ENCODE data around the gene FYTTD1.
"Not testable (repeated sequence)": the region's sequence is repeated elsewhere in the genome, so short reads cannot be mapped to it uniquely, and the experiment has no call there.

FYTTD1 gene, protein sequence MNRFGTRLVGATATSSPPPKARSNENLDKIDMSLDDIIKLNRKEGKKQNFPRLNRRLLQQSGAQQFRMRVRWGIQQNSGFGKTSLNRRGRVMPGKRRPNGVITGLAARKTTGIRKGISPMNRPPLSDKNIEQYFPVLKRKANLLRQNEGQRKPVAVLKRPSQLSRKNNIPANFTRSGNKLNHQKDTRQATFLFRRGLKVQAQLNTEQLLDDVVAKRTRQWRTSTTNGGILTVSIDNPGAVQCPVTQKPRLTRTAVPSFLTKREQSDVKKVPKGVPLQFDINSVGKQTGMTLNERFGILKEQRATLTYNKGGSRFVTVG

DNA sequence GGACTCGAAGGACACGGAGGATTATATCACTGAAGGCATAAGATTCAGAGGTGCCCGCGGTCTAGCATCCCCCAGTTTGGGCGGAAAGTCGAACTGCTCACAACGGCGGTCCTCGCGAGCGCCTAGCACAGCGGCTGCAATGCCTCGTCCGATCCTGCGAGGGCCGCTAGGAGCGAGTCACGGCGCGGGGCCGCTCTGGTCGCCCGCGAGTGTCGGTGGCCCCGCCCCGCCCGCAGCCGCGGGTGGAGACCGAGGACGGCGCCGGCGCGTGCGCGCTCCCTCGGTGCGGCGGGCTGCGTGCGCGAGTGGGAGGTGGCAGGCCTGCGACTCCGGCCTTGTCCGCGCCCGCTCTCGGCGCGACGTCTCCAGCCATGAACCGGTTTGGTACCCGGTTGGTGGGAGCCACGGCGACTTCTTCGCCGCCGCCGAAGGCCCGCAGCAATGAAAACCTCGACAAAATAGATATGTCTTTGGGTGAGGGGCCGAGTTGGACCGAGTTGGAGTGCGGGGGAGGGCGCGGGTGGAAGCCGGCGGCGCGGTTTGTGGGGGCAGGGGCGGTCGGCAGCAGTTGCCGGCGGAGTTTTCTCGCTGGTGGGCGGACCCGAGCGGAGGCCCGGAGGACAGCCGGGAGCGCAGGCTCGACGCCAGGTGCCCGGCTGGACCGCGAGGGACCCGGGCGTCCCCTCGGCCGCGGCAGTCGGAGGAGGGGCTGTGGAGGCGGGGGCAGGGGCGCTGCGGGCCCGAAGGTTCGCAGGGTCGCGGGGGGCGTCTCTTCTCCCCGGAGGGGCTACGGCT, at the start of gene FYTTD1:
Gene FYTTD1 (plus strand): TSS at position 283 of the 795 bp plus-strand sequence. CDS start 89 bp downstream, at position 372.
- peak; percentile 91 for FAIRE-seq
- peak; percentile 88 for DNase-seq (ENCODE audit: insufficient read length, low spot score)

- DNase-seq (ENCODE audit: insufficient read length, low spot score) (no peak), FAIRE-seq (no peak)
These were observed 49.6 kb upstream of the FYTTD1 start for GRCh38 chr3:197700095-197700494.

DNA sequence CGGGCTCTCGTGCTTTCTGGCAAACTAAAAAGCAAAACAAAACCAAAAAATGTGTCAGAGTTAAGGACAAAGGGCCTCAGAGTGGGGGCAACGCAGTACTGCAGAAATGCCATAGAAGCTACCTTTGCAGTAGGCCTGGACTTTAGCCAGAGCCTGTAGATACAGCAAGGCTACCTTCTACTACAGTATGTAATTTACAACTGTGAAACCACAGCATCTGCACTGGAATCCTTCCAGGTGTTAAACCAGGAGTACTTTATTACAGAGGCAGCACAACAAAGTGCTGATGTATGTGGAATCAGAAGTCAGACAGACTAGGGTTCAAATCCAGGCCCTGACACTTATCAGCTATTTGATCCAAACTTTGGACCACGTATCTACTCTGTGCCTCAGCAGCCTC, 47.8 kb upstream of the FYTTD1 start:
- DNase-seq (ENCODE audit: insufficient read length, low spot score), result no peak
- FAIRE-seq, result no peak

DNA sequence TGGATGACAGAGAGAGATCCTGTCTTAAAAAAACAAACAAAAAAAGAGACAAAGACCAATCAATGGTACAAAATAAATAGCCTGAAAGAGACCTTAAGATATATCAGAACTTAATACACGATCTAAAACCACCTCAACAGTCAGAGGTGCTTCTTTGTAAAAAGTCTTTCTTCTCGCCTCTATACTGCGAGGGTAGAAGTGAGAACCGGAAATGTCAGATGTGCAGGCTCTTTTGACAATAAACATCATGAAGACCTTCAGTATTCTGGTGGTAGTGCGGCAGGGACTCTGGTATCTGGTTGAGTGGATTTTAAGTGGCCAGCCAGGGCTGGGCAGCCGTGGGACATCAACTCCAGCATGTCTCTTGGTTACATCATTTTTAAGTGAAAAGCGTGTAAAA, 43.0 kb upstream of the FYTTD1 start:
- FAIRE-seq (no peak), DNase-seq (ENCODE audit: insufficient read length, low spot score) (no peak)

- FAIRE-seq, result no peak
- no peak for DNase-seq (ENCODE audit: insufficient read length, low spot score)
These were observed 40.5 kb upstream of the FYTTD1 start for GRCh38 chr3:197709135-197709534.

- DNase-seq (ENCODE audit: insufficient read length, low spot score), result not testable (repeated sequence)
These were observed 38.7 kb upstream of the FYTTD1 start for GRCh38 chr3:197710965-197711364.

DNA sequence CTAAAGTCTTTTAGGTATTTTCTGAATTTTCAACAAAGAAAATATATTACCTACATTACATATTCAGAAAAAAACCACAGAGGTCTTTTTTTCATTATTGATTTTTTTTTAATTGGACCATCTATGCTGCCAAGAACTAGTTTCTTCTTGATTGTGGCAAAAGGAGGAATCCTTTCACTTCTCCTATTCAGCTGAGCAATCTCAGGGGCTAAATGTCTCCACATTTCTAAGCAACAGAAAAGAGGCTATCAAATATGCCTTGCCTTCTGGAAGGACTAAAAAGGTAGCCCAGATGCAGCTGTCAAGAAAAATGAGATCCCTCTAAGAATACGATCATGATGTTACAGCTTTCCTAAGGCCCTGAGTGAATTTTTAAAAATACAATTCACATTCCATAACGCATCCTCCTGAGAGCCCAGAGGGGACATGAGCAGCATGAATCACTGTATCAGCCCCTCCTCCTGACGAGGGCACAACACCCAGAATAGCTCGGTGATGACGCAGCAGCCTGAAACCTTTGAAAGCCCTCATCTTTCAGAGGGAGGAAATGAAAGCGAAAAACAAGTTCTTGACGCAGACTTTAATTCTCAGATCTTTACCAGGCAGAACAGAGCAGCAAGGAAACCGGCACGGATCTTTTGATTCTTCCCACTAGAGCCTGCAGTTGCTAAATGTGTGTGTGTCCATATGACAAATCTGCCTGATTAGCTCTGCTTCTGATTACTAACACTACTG, 37.5 kb upstream of the FYTTD1 start:
- DNase-seq (ENCODE audit: insufficient read length, low spot score), result peak; percentile 93
- FAIRE-seq, result peak; percentile 65

More at GRCh38 chr3:197710965-197711364, 38.7 kb upstream of the FYTTD1 start:
- FAIRE-seq, result not testable (repeated sequence)

- FAIRE-seq, result no peak
- DNase-seq (ENCODE audit: insufficient read length, low spot score), result no peak
These were observed 36.2 kb upstream of the FYTTD1 start for GRCh38 chr3:197713477-197713822.

DNA sequence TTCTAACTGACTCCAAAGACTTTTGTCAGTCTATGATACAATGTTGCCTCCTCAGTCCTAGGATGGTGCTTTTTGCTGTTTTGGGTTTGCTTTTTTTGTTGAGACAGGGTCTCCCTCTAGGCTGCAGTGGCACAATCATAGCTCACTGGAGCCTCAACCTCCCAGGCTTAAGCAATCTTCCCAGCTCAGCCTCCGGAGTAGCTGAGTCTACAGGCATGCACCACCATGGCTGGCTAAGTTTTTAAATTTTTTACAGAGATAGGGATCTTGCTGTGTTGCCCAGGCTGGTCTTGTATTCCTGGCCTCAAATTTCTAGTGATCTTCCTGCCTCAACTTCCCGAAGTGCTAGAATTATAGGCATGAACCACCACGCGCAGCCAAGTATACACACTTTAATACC, 35.4 kb upstream of the FYTTD1 start:
- no peak for FAIRE-seq

DNA sequence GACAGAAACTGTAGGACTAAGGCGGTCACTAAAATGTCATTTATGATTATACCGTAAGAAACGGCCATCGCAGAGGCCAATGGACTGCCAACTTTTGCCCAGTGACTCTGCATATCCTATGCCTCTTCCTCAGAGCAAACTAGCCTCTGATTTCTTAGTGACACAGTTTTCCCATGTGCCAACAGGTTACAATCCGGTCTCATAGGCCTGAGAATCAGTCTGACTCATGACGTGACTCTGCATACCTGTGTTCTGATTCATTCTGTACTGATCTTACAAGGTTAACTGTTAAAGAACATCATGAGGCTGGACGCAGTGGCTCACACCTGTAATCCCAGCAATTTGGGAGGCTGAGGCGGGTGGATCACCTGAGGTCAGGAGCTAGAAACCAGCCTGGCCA, 30.8 kb upstream of the FYTTD1 start:
- FAIRE-seq (no peak), DNase-seq (ENCODE audit: insufficient read length, low spot score) (peak; percentile 69)

More for the DNA sequence above, 35.4 kb upstream of the FYTTD1 start:
- DNase-seq (ENCODE audit: insufficient read length, low spot score), result no peak

GRCh38 chr3:197720694-197721093, 29.0 kb upstream of the FYTTD1 start:
- FAIRE-seq, result no peak

GRCh38 chr3:197722734-197723133, 26.9 kb upstream of the FYTTD1 start:
- no peak for DNase-seq (ENCODE audit: insufficient read length, low spot score)
- FAIRE-seq, result no peak

More at GRCh38 chr3:197720694-197721093, 29.0 kb upstream of the FYTTD1 start:
- no peak for DNase-seq (ENCODE audit: insufficient read length, low spot score)

DNA sequence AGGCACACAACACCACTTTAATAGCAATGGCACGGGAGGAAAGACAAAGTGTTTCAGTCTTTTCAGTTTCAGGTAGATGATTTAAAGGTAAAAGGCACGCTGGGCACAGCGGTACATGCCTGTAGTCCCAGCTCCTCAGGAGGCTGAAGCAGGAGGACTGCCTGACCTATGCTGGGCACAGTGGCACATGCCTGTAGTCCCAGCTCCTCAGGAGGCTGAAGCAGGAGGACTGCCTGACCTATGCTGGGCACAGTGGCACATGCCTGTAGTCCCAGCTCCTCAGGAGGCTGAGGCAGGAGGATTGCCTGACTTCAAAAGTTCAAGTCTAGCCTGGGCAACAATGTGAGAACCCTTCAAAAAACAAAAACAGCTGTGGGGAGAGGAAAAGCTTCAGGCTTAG, 21.8 kb upstream of the FYTTD1 start:
- not testable (repeated sequence) for FAIRE-seq; DNase-seq (ENCODE audit: insufficient read length, low spot score)

DNA sequence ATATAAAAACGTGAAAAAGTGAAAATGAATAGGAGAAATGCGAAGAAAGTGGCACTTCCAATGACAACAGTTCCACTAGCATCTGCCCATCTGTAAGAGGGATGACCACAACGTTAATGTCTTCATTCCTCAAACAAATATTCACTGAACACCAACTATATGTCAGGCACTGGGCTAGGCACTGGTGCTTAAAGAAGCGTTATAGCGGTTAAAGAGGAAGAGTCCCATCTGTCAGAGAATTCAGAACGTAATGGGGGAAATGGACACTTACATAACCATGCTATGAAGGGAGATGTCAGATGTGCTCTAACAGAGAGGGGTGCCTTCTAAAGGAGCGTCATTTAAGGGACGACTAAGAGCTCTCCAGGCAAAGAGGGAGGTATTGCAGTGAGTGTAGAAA, 21.2 kb upstream of the FYTTD1 start:
- no peak for DNase-seq (ENCODE audit: insufficient read length, low spot score)
- no peak for FAIRE-seq

GRCh38 chr3:197730200-197730599, 19.5 kb upstream of the FYTTD1 start:
- FAIRE-seq, result no peak

GRCh38 chr3:197730770-197731169, 18.9 kb upstream of the FYTTD1 start:
- FAIRE-seq; DNase-seq (ENCODE audit: insufficient read length, low spot score): not testable (repeated sequence)

More at GRCh38 chr3:197730200-197730599, 19.5 kb upstream of the FYTTD1 start:
- DNase-seq (ENCODE audit: insufficient read length, low spot score), result peak; percentile 81

DNA sequence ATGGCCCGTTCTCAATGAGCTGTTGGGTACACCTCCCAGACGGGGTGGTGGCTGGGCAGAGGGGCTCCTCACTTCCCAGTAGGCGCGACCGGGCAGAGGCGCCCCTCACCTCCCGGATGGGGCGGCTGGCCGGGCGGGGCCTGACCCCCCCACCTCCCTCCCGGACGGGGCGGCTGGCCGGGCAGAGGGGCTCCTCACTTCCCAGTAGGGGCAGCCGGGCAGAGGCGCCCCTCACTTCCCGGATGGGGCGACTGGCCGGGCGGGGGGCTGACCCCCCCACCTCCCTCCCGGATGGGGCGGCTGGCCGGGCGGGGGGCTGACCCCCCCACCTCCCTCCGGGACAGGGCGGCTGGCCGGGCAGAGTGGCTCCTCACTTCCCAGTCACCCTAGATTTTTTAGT, 18.2 kb upstream of the FYTTD1 start:
- FAIRE-seq; DNase-seq (ENCODE audit: insufficient read length, low spot score): not testable (repeated sequence)

DNA sequence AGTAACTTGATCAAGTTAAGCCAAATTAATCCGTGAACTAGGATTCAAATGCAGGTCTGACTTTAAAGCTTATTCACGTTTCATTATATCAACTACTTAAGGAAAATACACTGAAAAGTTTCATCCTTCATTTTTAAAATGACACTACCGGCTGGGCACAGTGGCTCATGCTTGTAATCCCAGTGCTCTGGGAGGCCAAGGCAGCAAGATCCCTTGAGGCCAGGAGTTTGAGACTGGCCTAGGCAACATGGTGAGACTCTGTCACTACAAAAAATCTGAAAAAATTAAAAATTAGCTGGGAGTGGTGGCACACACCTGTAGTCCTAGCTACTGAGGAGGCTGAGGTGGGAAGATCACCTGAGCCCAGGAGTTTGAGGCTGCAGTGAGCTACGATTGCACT, 16.6 kb upstream of the FYTTD1 start:
- no peak for FAIRE-seq
- DNase-seq (ENCODE audit: insufficient read length, low spot score), result no peak

- FAIRE-seq, result no peak
These were observed 14.9 kb upstream of the FYTTD1 start for GRCh38 chr3:197734667-197735318.

DNA sequence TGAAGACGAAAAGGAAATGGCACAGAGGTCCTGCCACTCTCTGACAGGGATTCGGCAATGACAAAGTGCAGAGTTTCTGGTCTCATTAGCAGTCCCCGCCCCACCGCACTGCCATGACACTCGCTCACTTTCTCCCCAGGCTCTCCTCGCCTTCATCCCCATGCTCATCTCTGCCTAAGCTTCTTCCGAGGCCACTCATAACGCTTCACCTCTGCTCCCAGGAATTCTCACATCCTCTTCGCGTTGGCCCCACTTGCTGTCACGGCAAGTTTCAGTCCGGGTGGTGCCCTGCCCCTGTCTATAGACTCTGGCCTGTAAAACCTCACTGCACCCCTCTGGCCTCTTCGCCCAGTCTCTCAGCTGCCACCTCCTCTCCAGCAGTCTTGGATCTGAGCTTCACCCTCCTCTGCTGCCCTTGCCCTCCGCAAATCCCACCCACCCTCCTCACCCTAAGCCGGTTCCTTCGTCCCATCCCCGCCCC, 13.6 kb upstream of the FYTTD1 start:
- FAIRE-seq, result no peak
- DNase-seq (ENCODE audit: insufficient read length, low spot score), result no peak

More at GRCh38 chr3:197734667-197735318, 14.9 kb upstream of the FYTTD1 start:
- no peak for DNase-seq (ENCODE audit: insufficient read length, low spot score)

All from HTR-8/SVneo (cell line).